ENCODE results near the gene SLC6A18.

Gene SLC6A18

DNA sequence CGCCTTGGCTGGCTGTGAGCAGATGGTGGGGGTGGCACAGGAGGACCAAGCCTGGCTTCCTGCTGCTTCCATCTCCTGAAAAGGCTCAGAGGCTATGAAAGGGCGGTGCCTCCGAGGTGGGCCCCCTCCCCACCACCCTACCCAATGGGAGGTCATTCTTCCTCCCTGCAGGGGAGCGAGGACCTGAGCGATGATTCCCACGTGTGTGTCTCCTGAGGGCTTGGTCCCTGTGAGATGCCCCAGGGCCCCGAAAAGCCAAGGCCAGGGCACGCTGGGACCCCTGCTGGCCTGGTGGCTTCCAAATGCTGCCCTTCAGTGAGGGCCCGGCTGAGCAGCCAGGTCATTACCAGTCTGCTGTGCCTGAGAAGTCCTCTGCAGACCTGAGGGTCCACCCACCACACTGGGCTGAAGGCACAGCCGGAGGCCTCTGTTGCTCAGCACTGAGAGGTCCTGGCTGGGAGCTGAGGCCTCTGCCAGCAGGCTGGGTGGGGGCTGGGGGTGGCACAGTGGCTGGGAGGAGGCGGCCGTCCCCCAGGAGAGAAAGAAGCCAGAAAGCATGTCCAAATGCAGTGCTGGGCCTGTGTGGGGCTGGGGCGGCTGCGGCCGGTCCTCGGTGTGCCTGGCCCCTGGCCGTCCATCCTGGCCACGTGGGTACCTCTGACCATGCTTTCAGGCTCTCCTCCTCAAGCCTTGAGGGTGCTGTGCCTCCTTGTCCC lies 37.8 kb upstream of the SLC6A18 start:
- no peak for DNase-seq

- DNase-seq, result no peak
Observed at GRCh38 chr5:1187950-1188334, 37.2 kb upstream of the SLC6A18 start.

- no peak for DNase-seq
Observed at GRCh38 chr5:1188464-1188863, 36.7 kb upstream of the SLC6A18 start.

GRCh38 chr5:1189269-1189668 lies 35.9 kb upstream of the SLC6A18 start:
- DNase-seq, result no peak

GRCh38 chr5:1190278-1190677 lies 34.9 kb upstream of the SLC6A18 start:
- no peak for DNase-seq

DNA sequence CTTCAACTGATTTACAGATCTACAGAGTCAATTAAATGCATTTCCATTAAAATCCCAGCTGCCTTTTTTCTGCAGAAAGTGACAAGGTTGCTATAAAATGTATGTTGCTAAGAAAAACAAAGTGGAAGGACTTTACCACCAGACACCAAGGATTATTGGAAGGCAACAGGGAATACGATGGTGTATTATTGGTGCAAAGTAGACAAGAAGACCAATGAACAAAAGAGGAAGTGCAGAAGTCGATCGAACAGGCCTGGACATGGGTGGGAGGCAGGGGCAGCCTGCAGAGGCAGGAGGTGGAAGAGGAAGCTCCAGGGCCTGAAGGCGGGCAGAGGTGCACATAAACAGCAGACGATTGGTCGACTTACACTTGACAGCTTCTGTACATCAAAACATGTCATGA lies 34.3 kb upstream of the SLC6A18 start:
- no peak for DNase-seq

- DNase-seq, result no peak
Observed at GRCh38 chr5:1192971-1193590, 32.1 kb upstream of the SLC6A18 start.

DNA sequence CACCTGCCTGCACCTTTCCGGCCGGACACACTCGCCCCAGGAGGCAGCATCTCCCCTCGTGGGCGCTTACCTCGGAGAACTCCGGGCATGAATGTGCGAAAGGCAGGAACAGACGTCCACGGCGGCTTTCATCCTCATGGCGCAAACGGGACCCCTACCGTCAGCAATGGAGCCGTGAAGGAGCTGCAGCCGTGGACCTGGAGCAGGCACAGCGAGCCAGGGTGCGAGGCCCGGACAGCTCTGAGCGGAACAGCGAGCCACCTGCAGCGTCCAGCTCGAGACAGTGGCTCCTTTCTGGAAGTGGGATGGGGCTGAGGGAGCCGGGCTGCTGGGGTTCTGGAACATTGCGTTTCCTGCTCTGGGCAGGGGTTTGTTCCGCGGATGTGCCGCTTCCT lies 31.6 kb upstream of the SLC6A18 start:
- DNase-seq, result no peak

DNA sequence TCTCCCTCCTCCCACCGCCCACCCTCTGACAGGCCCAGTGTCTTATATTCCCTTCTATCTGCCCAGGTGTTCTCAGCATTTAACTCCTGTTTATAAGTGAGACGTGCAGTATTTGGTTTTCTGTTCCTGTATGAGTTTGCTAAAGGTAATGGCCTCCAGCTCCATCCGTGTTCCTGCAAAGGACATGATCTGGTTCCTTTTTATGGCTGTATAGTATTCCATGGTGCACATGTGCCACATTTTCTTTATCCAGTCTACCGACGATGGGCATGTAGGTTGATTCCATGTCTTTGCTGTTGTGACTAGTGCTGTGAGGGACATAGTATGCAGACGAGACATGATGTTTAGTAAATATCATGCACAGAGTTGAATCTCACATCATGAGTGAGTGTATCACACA lies 30.8 kb upstream of the SLC6A18 start:
- DNase-seq, result no peak

- DNase-seq, result no peak
Observed at GRCh38 chr5:1195439-1195838, 29.7 kb upstream of the SLC6A18 start.

- no peak for DNase-seq
Observed at GRCh38 chr5:1195916-1196315, 29.3 kb upstream of the SLC6A18 start.

DNA sequence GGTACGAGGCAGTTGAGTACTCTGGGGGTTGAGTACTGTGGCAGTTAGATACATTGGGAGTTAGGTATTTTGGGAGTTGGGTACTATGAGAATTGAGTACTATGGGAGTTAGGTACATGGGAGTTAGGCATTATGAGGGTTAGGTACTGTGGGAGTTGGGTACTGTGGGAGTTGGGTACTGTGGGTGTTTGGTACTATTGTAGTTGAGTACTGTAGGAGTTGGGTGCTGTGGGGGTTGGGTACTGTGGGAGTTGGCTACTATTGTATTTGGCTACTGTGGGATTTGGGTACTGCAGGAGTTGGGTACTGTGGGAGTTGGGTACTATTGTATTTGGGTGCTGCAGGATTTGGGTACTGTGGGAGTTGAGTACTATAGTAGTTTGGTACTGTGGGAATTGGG lies 28.6 kb upstream of the SLC6A18 start:
- no peak for DNase-seq

DNA sequence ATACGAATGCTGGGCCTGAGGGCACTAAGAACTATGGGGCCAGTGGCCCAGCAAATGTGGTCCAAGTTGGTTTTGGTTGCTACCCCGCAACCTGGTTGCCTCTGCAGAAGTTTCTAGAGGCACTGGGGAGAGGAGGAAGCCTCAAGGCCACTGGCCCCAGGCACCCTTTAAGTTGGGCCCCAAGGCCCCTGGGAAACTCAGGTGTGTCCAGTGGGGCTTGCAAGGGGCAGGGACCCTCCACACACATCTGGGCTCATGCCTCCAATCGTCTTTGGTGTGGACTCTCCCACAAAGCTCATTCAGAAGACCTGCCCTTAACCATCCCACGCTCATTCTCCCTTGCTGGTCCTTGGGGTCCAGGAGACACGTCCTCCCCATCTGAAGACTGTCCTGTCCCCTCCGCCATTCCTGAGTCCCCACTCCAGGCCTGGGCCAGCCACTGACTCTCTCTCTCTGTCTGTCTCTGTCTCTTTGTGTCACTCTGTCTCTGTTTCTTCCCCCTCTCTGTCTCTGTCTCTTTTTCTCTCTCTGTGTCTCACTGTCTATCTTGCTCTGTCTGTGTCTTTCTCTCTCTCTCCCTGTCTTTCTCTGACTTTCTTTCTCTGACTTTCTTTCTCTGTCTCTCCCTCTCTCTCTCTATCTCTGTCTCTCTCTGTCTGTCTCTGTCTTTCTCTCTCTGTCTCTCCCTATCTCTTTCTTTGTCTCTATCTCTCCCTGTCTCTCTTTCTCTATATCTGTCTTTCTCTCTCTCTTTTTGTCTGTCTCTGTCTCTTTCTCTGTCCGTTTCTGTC lies 27.1 kb upstream of the SLC6A18 start:
- no peak for DNase-seq

DNA sequence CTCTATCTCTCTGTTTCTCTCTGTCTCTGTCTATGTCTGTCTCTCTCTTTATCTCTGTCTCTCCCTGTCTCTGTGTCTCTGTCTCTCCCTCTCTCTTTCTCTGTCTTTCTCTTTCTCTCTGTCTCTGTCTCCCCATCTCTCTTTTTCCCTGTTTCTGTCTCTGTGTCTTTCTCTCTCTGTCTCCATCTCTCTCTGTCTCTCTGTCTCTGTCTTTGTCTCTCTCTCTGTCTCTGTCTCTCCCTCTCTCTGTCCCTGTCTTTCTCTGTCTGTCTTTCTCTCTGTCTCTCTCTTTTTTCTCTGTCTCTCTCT lies 25.9 kb upstream of the SLC6A18 start:
- no peak for DNase-seq

- no peak for DNase-seq
Observed at GRCh38 chr5:1199649-1200494, 25.3 kb upstream of the SLC6A18 start.

- no peak for DNase-seq
Observed at GRCh38 chr5:1200495-1201326, 24.5 kb upstream of the SLC6A18 start.

DNA sequence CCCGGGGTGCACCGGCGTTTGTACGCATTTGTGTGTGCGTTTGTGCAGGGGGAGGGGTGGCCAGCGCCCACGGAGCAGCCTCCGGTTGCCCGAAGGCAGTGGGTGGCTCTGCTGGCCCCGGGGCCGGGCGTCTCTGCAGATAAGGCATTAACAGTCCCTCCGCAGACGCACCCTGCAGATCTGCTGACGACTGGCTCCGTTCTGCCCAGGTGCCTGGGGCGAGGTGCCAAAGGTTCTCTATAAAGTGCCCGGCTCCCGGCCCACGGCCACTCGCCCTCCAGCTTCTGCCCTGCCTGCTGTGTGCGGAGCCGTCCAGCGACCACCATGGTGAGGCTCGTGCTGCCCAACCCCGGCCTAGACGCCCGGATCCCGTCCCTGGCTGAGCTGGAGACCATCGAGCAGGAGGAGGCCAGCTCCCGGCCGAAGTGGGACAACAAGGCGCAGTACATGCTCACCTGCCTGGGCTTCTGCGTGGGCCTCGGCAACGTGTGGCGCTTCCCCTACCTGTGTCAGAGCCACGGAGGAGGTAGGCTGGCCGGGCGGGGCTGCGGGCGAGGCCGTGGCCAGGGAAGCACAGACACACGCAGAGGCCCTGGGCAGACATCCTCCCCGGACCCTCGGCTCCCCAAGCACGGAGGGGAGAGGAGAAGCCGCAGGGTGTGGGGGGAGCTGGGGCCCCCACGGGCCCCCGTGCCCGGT lies 23.7 kb upstream of the SLC6A18 start, which contains the start of gene SLC6A19:
TSS of gene SLC6A19 (plus strand) at position 269 of the 699 bp plus-strand sequence. CDS start at position 325, 56 bp downstream.
- no peak for DNase-seq

DNA sequence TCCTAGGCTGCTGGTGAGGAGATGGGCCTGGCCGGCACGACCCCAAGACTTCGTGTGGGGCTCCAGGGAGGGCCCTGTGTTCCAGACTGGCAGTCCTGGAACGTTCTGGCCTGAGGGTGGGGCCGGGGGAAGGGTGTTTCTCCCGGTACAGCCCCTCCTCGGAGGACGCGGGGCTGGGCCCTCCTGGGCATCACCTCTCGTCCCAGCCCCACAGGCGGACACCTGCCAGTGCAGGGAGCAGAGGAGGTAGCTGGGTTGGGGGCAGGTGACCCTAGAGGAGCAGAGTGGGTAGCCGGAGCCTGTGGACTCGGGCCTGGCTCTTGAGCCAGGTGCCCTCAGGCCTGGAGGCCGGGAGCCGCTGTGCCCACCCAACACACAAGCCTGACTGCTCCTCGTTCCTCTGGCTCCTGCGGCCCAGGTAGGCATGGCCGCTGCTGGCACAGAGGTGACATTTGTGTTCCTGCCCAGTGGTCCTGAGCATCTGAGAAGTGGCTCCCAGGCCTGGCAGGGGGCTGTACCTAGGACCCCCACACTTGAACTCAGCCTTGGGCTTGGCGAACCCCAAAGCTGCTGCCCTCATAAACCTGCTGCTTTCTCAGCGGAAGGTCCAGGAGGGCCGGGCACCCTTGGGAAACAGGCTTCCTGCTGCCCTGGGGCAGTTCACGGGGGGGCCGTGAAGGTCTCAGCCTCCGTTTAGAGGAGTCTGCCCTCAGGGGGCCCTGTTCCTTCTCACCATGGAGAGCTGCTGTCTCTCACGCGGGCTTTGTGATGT lies 23.0 kb upstream of the SLC6A18 start:
- DNase-seq, result no peak

- DNase-seq, result no peak
Observed at GRCh38 chr5:1202798-1203185, 22.4 kb upstream of the SLC6A18 start.

DNA sequence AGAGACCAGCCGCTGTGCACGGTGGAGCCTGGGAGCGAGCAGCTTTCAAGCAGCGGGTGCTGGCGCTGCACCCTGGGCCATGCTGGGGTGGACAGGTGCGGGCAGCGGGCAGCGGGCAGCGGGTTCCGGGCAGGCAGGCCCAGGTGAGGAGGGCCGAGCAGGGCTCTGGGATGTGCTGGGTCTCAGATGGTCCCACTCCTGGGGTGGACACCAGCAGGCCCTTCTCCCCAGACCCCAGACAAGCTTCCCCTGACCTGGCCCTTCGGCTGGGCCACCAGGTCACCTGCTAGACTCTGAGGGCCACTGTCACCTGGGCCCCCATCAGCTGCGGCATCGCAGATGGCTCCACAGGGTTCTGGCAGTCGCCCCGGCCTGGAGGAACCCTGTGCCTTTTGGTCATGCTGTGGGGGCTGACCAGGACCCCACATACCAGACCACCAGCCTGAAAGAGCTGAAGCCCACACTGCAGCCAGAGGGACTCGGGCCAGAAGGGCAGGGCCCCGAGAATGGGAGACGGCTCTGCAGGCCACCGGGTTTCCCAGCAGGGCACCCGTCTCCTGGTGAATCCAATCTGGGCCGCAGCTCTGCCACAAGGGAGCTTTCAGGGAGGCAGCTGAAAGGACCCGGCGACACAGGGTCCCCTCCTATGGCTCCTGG lies 21.7 kb upstream of the SLC6A18 start:
- DNase-seq, result no peak

Measured in DMS 273 treated with DMSO at 0.1 percent for 48 hours (cell line).